KMS-11 (cell line): ENCODE measurements around the gene FAH.

Source experiments
- H2AFZ ChIP-seq: fragments of 200-600 bp; sonication (generic); 2 replicates; pipeline ENCODE4 v1.6.1; 2016; ENCODE audit warnings: antibody characterized with exemption, mixed run types, low read depth
- H3K27ac ChIP-seq: fragments of 200-600 bp; sonication (generic); 2 replicates; pipeline ENCODE4 v1.6.1; 2016; ENCODE audit warnings: mild to moderate bottlenecking, mixed run types
- H3K27me3 ChIP-seq: fragments of 200-600 bp; sonication (generic); 2 replicates; pipeline ENCODE4 v1.6.1; 2017; ENCODE audit warnings: mild to moderate bottlenecking, low read depth, mixed run types, moderate library complexity; ENCODE audit not compliant: insufficient read depth
- H3K36me3 ChIP-seq: fragments of 200-600 bp; sonication (generic); 2 replicates; pipeline ENCODE4 v1.6.1; 2017; ENCODE audit warnings: mild to moderate bottlenecking, mixed run types; ENCODE audit not compliant: insufficient read depth
- H3K4me1 ChIP-seq: fragments of 200-600 bp; sonication (generic); 2 replicates; pipeline ENCODE4 v1.6.1; 2016; ENCODE audit warnings: mild to moderate bottlenecking, low read depth, mixed run types; ENCODE audit not compliant: poor library complexity, severe bottlenecking
- H3K4me2 ChIP-seq: fragments of 200-600 bp; sonication (generic); 2 replicates; pipeline ENCODE4 v1.7.0; 2016; ENCODE audit warnings: mild to moderate bottlenecking, mixed run types
- H3K4me3 ChIP-seq: fragments of 200-600 bp; sonication (generic); IDR thresholded peaks from 2 replicates; pipeline ENCODE4 v1.6.1; 2017; ENCODE audit warnings: low read depth, low read length, mixed read lengths; ENCODE audit not compliant: insufficient read depth
- H3K79me2 ChIP-seq: fragments of 200-600 bp; sonication (generic); 2 replicates; pipeline ENCODE4 v1.6.1; 2016; ENCODE audit warnings: low read depth, mixed run types; ENCODE audit not compliant: insufficient read depth
- H3K9ac ChIP-seq: fragments of 200-600 bp; sonication (generic); 2 replicates; pipeline ENCODE4 v1.6.1; 2016; ENCODE audit warnings: mild to moderate bottlenecking, mixed run types
- H4K20me1 ChIP-seq: fragments of 200-600 bp; sonication (generic); 2 replicates; pipeline ENCODE4 v1.6.1; 2016; ENCODE audit warnings: mild to moderate bottlenecking, mixed run types; ENCODE audit not compliant: insufficient read depth
- CTCF ChIP-seq: fragments of 200-600 bp; sonication (generic); conservative IDR thresholded peaks from 2 replicates; pipeline ENCODE4 v1.6.1; 2017; ENCODE audit warnings: low read depth, mild to moderate bottlenecking, antibody characterized with exemption, low read length, moderate library complexity, mixed read lengths

FAH gene

GRCh38 chr15:80127911-80128310, 24.9 kb upstream of the FAH start:
- Histone ChIP-seq H3K4me1 (no peaks in the 10 kb centered on the region), H3K9ac (no peak overlapping the region), H3K36me3 (no peaks in the 10 kb centered on the region)

DNA sequence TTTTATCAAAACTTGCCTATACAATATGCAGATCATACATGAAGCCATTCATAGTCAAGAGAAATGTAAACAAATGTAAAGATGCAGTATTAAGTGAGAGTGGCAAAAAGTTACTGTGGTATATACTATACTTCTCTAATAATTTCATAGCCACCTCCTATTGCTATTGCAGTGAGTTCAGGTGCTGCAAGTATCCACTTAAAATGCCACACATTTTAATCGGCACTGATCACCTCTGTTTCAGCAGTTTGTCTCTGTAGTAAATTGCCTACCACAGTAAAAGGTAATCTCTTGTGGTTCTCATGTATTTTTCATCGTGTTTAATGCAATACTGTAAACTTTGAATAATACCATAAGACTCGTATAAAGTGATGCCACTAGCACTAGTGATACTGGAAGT, 20.4 kb upstream of the FAH start:
- no peak for TF ChIP-seq CTCF
- Histone ChIP-seq H3K79me2 (no peaks in the 10 kb centered on the region), H3K27ac (no peak overlapping the region), H3K36me3 (no peaks in the 10 kb centered on the region), H3K27me3 (no peaks in the 10 kb centered on the region), H3K9ac (no peak overlapping the region), H3K4me2 (no peak overlapping the region), H3K4me1 (no peaks in the 10 kb centered on the region), H2AFZ (no peak overlapping the region), H4K20me1 (no peaks in the 10 kb centered on the region), H3K4me3 (no peak overlapping the region)

More at GRCh38 chr15:80127911-80128310, 24.9 kb upstream of the FAH start:
- H3K79me2 ChIP-seq = no peaks in the 10 kb centered on the region
- H3K4me2 ChIP-seq = no peak overlapping the region
- no peaks in the 10 kb centered on the region for H4K20me1 ChIP-seq
- no peak overlapping the region for H3K4me3 ChIP-seq
- no peak overlapping the region for H3K27ac ChIP-seq
- no peak for TF ChIP-seq CTCF
- no peak overlapping the region for H2AFZ ChIP-seq
- H3K27me3 ChIP-seq = no peaks in the 10 kb centered on the region

DNA sequence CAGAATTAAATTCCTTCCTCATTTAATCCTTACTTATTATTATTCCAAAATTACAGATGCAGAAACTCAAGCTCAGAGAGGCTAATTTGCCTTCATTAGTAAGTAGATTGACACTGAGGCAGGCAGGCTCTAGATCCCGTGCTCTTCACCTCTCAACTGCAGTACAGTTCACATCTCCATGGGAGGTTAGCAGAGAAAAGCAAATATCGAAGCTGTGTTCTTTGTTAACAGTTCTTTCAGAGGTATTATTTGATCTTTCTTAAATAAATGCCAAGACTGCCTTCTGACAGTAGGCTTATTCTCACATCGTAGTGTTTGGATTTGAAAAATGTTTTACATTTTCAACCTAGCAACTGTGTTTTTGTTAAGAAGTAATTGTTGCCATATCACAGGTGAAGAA, 15.9 kb upstream of the FAH start:
- H3K4me1 ChIP-seq = no peaks in the 10 kb centered on the region
- H3K27me3 ChIP-seq = no peaks in the 10 kb centered on the region
- no peak overlapping the region for H3K27ac ChIP-seq
- no peak overlapping the region for H3K4me2 ChIP-seq
- no peak for TF ChIP-seq CTCF
- no peaks in the 10 kb centered on the region for H3K79me2 ChIP-seq
- H3K36me3 ChIP-seq = no peaks in the 10 kb centered on the region
- no peak overlapping the region for H2AFZ ChIP-seq
- H3K4me3 ChIP-seq = no peak overlapping the region
- no peaks in the 10 kb centered on the region for H4K20me1 ChIP-seq
- H3K9ac ChIP-seq = no peak overlapping the region

DNA sequence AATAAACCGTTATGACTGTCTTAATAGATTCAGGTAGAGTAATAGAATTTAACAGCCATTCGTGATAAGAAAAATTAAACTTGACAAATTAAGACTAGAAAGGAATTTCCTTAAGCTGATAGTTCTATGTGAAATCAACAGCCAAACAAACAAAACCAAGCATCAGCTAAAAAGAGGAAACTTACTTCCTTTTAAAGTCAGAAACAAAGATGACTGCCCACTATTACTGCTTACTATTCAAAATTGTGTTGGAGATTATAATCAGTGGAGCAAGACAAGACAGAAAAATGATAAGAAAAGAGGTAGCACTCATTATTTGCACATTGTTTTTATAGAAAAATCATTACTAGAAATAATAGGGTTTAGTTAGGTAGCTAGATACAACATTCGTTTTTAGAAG, 13.8 kb upstream of the FAH start:
- Histone ChIP-seq H3K9ac (no peak overlapping the region), H4K20me1 (no peaks in the 10 kb centered on the region), H3K4me2 (no peak overlapping the region), H3K4me3 (no peak overlapping the region), H3K27me3 (no peaks in the 10 kb centered on the region), H3K27ac (no peak overlapping the region), H3K79me2 (no peaks in the 10 kb centered on the region), H3K36me3 (no peaks in the 10 kb centered on the region), H3K4me1 (no peaks in the 10 kb centered on the region), H2AFZ (no peak overlapping the region)
- TF ChIP-seq CTCF = no peak

DNA sequence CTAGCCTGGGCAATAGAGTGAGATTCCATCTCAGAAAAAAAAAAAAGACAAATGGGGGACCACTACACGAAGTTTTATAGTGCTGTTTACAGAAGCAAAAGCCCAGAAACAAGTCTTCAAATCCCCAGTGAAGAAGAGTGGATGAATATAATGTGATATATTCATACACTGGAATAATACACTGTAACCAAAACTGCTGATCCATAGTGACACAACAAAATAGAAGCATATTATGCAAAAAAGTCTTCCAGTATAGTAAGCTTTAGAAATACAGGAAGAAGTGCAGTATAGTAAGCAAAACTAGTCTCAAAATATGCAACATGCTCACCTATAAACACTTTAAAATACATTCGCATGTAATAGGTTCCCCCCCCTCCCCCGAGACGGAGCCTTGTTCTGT, 11.9 kb upstream of the FAH start:
- no peaks in the 10 kb centered on the region for H4K20me1 ChIP-seq
- no peak for TF ChIP-seq CTCF
- H3K27ac ChIP-seq = no peak overlapping the region

More for the DNA sequence above, 11.9 kb upstream of the FAH start:
- Histone ChIP-seq H3K4me3 (no peak overlapping the region), H3K79me2 (no peaks in the 10 kb centered on the region), H3K4me2 (no peak overlapping the region), H3K4me1 (no peaks in the 10 kb centered on the region), H3K36me3 (no peaks in the 10 kb centered on the region), H2AFZ (no peak overlapping the region), H3K27me3 (no peaks in the 10 kb centered on the region), H3K9ac (no peak overlapping the region)
